Measurements from ENCODE around the gene ILK. TPM values are rescaled to one million over a fixed set of nuclear protein-coding genes. Genes with fewer than 3 reads are reported as not detected.

The ILK gene
- total and polyA plus RNA-seq, 11 donors, result 177 to 288 (median 222) TPM

GRCh38 chr11:6621711-6622211, 18.2 kb downstream of the ILK start:
- Histone ChIP-seq H3K9me3 (no peaks in the 10 kb centered on the region), H3K4me3 (no peak overlapping the region), H3K27me3 (no peaks in the 10 kb centered on the region), H3K36me3 (peaks cover 0 to 33% (median 26%) of the 10 kb centered on the region in 9 donors), H3K4me1 (peaks cover 0 to 39% (median 20%) of the 10 kb centered on the region in 12 donors), H3K27ac (no peak overlapping the region)
- WGBS, 4 donors, result 91 to 96% (median 92%) methylated on average over 12 to 16 of the region's 16 CpGs
- TF ChIP-seq POLR2A (IDR thresholded peaks at IDR 0.05) (no peak), CTCF (IDR thresholded peaks at IDR 0.05) (no peak)
- intact Hi-C loops (cut with DNase I), result no loop called here
- no peak for DNase-seq
- ATAC-seq, result no peak

- no peaks in the 10 kb centered on the region for H3K9me3 ChIP-seq
- ATAC-seq (no peak), DNase-seq (no peak)
- H3K27me3 ChIP-seq, result no peaks in the 10 kb centered on the region
- 88 to 98% (median 90%) methylated on average over 8 to 24 of the region's 24 CpGs for WGBS, 4 donors
- H3K36me3 ChIP-seq, result peaks cover 0 to 39% (median 30%) of the 10 kb centered on the region in 9 donors
- TF ChIP-seq CTCF (IDR thresholded peaks at IDR 0.05) (no peak), POLR2A (IDR thresholded peaks at IDR 0.05) (no peak)
- no peak overlapping the region for H3K27ac ChIP-seq
- H3K4me1 ChIP-seq, result peaks cover 0 to 37% (median 18%) of the 10 kb centered on the region in 12 donors
- intact Hi-C loops (cut with DNase I), result no loop called here
- no peak overlapping the region for H3K4me3 ChIP-seq
Measured at GRCh38 chr11:6622261-6623171, 18.9 kb downstream of the ILK start.

- TF ChIP-seq POLR2A (IDR thresholded peaks at IDR 0.05), result no peak
- TF ChIP-seq CTCF (IDR thresholded peaks at IDR 0.05), result no peak
- intact Hi-C loops (cut with DNase I), result no loop called here
Measured at GRCh38 chr11:6623391-6624363, 20.1 kb downstream of the ILK start.

More at GRCh38 chr11:6623391-6624363, 20.1 kb downstream of the ILK start:
- Histone ChIP-seq H3K4me1 (peaks cover 0 to 31% (median 8%) of the 10 kb centered on the region in 12 donors), H3K36me3 (peaks cover 0 to 51% (median 38%) of the 10 kb centered on the region in 9 donors), H3K27ac (no peak overlapping the region), H3K4me3 (no peak overlapping the region), H3K27me3 (no peaks in the 10 kb centered on the region), H3K9me3 (no peaks in the 10 kb centered on the region)
- WGBS, 4 donors, result 83 to 90% (median 87%) methylated on average over 27 to 31 of the region's 31 CpGs
- DNase-seq (no peak), ATAC-seq (no peak)

Measured in heart left ventricle (tissue), 16 donors.